ENCODE results near the gene SEPTIN2. TPM values are rescaled to one million over a fixed set of nuclear protein-coding genes. Genes with fewer than 3 reads are reported as not detected.

Gene SEPTIN2
- total RNA-seq, 1 donor from 2014 or later, result 487 TPM

DNA sequence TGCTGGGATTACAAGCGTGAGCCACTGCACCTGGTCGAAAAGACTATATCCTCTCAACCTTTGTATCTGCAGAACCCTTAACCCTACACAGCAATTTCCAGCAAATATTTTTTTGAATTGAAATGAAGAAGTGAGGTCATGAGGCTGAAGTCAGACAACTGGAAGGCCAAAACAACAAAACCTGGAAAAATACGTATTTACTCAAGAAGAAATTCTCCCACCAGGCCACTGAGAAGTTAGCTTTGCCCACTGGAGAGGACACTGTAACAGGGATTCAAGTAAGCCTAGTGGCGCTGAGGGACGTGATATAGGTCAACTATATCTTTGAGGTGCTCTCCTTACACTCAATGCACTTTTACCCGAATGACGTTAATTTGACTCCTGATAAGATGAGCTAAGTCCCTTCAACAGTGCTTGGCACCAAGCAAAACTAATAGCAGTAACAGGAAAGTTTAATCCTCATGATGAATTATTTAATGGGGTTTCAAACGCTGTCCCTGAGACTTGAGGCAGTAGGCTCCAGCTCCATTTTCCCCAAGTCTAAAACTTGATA, 2.1 kb upstream of the SEPTIN2 start:
- H3K9me3 Mint-ChIP-seq (ENCODE audit: unreplicated experiment), result no peaks in the 10 kb centered on the region
- peaks cover 6% of the 10 kb centered on the region for H3K36me3 Mint-ChIP-seq (ENCODE audit: low read depth, unreplicated experiment)
- DNase-seq (ENCODE audit: low spot score), result no peak
- H3K4me3 Mint-ChIP-seq (ENCODE audit: unreplicated experiment), result peak overlapping the region; percentile 93
- peak overlapping the region; percentile 96 for H3K27ac Mint-ChIP-seq (ENCODE audit: unreplicated experiment)
- TF ChIP-seq, protein P1, sequence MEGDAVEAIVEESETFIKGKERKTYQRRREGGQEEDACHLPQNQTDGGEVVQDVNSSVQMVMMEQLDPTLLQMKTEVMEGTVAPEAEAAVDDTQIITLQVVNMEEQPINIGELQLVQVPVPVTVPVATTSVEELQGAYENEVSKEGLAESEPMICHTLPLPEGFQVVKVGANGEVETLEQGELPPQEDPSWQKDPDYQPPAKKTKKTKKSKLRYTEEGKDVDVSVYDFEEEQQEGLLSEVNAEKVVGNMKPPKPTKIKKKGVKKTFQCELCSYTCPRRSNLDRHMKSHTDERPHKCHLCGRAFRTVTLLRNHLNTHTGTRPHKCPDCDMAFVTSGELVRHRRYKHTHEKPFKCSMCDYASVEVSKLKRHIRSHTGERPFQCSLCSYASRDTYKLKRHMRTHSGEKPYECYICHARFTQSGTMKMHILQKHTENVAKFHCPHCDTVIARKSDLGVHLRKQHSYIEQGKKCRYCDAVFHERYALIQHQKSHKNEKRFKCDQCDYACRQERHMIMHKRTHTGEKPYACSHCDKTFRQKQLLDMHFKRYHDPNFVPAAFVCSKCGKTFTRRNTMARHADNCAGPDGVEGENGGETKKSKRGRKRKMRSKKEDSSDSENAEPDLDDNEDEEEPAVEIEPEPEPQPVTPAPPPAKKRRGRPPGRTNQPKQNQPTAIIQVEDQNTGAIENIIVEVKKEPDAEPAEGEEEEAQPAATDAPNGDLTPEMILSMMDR (IDR thresholded peaks at IDR 0.05; ENCODE audit: unreplicated experiment), result no peak
- peaks cover 13% of the 10 kb centered on the region for H3K27me3 Mint-ChIP-seq (ENCODE audit: unreplicated experiment)
- H3K4me1 Mint-ChIP-seq (ENCODE audit: unreplicated experiment), result peaks cover 54% of the 10 kb centered on the region

DNA sequence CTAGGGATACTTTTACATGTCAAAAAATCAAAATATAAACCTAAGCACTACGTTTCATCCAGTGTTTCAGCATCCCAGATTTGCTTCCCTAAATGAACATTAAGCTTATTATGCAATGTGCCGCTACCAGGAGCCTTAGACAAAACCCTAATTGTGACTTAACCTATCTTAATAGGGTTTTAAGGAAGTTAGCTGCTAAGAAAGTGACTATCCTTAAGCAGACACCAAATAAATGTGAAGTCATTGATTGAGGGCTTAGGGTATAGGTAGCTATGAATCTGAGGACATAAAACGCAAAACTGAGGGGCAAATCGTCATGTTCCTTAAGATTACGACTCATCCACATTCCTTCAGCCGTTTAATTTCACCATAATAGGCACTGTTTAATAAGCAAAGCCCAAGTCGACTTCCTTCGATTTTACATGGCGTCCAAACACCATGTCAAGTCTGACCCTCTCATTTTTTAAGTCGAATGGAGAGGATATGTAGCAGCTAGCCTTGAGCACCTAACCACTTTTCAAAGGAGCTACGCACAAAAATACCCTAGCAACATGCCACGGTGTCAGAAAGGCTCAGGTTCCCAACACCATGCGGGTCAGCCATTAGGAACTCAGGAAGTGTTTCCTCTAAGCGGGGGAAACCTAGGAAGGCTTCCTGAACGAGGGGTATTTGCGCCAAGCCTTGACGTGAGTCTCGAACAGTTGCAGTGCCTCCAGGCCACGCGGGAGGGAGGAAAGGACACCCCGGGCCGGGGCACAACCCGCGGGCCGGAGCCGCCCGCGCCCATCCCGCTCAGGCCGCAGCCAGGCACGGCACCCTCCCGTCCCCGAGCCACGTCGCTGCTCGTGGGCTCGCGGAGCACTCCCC, 1.3 kb upstream of the SEPTIN2 start:
- peaks cover 6% of the 10 kb centered on the region for H3K36me3 Mint-ChIP-seq (ENCODE audit: low read depth, unreplicated experiment)
- H3K4me1 Mint-ChIP-seq (ENCODE audit: unreplicated experiment), result peaks cover 51% of the 10 kb centered on the region
- H3K9me3 Mint-ChIP-seq (ENCODE audit: unreplicated experiment), result no peaks in the 10 kb centered on the region
- peaks cover 9% of the 10 kb centered on the region for H3K27me3 Mint-ChIP-seq (ENCODE audit: unreplicated experiment)
- DNase-seq (ENCODE audit: low spot score), result no peak
- peak overlapping the region; percentile 96 for H3K27ac Mint-ChIP-seq (ENCODE audit: unreplicated experiment)
- peak overlapping the region; percentile 93 for H3K4me3 Mint-ChIP-seq (ENCODE audit: unreplicated experiment)
- TF ChIP-seq, protein P1 (IDR thresholded peaks at IDR 0.05; ENCODE audit: unreplicated experiment), result no peak

DNA sequence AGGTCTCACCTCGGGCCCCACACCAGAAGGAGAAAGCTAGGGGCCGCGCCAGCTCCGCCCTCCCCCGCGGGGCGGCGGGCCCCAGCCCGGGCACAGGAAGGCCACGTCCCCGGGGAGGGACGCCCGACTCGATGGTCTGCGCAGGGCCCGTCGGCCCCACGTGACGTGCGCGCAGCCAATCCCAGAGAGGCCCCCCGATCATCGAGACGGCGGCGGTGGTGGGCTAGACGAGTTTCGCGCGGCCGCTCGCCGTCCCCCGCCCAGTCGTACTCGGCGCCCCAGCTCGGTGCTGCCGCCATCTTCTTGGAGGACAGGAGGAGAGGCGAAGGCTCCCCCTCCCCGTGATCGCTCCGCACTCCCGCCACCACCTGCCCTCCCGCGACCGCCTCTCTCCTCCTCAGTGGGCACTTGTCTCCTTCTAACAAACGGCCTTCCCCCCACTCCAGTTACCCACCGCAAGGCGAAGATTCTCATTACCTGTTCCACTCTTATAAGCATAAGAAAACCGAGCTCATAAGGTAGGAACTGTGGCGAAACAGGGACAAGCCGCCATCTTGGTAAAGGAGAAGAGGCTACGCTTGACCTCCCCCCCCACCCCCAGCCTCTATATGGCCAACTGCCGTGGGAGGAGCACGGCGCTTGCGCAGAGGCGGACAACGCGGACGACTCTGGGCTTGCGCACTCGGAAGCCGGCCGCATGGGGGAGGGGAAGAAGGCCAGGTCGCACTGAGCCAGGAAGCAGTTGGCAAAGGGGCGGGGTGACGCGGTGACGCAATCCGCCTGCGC, 439 bp upstream of the SEPTIN2 start, which contains the start of gene HDLBP:
HDLBP (minus strand) TSS at position 580 of the 786 bp plus-strand sequence. CDS start 48,803 bp downstream, outside the sequence.
- peaks cover 51% of the 10 kb centered on the region for H3K4me1 Mint-ChIP-seq (ENCODE audit: unreplicated experiment)
- peak within 1 kb of the TSS; percentile 98 for H3K27ac Mint-ChIP-seq (ENCODE audit: unreplicated experiment)
- H3K27me3 Mint-ChIP-seq (ENCODE audit: unreplicated experiment), result peaks cover 8% of the 10 kb centered on the region
- H3K36me3 Mint-ChIP-seq (ENCODE audit: low read depth, unreplicated experiment), result peaks cover 6% of the 10 kb centered on the region
- no peaks in the 10 kb centered on the region for H3K9me3 Mint-ChIP-seq (ENCODE audit: unreplicated experiment)
- TF ChIP-seq, protein P1 (IDR thresholded peaks at IDR 0.05; ENCODE audit: unreplicated experiment), result no peak
- H3K4me3 Mint-ChIP-seq (ENCODE audit: unreplicated experiment), result peak within 1 kb of the TSS; percentile 100
- peak; percentile 100 for DNase-seq (ENCODE audit: low spot score)

DNA sequence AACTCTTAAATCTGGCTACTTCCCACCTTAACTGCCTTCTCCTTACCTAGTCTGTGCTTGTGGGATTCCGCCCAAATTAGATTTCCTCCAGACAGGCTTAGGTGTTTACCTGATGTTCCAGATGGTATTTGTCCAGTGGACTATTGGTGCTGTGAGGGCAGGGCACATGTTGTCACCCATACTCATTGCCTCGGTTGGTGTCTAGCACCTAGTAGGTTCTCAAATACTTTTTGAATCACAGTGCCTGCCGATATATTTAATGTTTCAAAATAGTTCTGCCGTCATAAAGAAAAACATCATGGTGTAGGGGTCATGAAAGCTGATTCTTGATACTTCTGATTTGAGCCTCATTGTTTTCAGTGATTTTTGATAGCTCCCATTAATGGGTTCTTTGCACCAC, 1.1 kb downstream of the SEPTIN2 start:
- Mint-ChIP-seq H3K9me3 (ENCODE audit: unreplicated experiment) (no peaks in the 10 kb centered on the region), H3K36me3 (ENCODE audit: low read depth, unreplicated experiment) (peaks cover 6% of the 10 kb centered on the region), H3K4me1 (ENCODE audit: unreplicated experiment) (peaks cover 61% of the 10 kb centered on the region), H3K27ac (ENCODE audit: unreplicated experiment) (peak overlapping the region; percentile 97), H3K4me3 (ENCODE audit: unreplicated experiment) (peak overlapping the region; percentile 100), H3K27me3 (ENCODE audit: unreplicated experiment) (peaks cover 8% of the 10 kb centered on the region)
- DNase-seq (ENCODE audit: low spot score), result no peak
- TF ChIP-seq, protein P1 (IDR thresholded peaks at IDR 0.05; ENCODE audit: unreplicated experiment), result no peak
